H1 (cell line): Measurements from ENCODE around the gene CYB5R2.

Experiments
- ATF2 ChIP-seq: IDR thresholded peaks from 2 replicates; pipeline ENCODE4 v1.6.1; 2012; ENCODE audit warnings: low read length, inconsistent platforms
- CEBPB ChIP-seq: IDR thresholded peaks from 2 replicates; pipeline ENCODE4 v1.6.1; 2012; ENCODE audit warnings: low read depth, low read length
- CTCF ChIP-seq, 3 experiments: IDR thresholded peaks; 1 replicate in 2 of 3; 2 replicates in 1 of 3; pipeline versions ENCODE4 v1.5.1 to v1.6.1; 2011; ENCODE audit warnings: low read length in 3 of 3, mild to moderate bottlenecking in 3 of 3, inconsistent platforms in 2 of 3, low read depth in 1 of 3, moderate library complexity in 1 of 3; ENCODE audit not compliant: insufficient read depth in 1 of 3; ENCODE audit errors: control extremely low read depth in 1 of 3
- EGR1 ChIP-seq: IDR thresholded peaks from 2 replicates; pipeline ENCODE4 v1.6.1; 2011; ENCODE audit warnings: low read depth, low read length, borderline replicate concordance
- FOSL1 ChIP-seq: IDR thresholded peaks from 2 replicates; pipeline ENCODE4 v1.6.1; 2011; ENCODE audit warnings: mild to moderate bottlenecking, low read depth, low read length, moderate library complexity; ENCODE audit not compliant: insufficient read depth
- HDAC2 ChIP-seq, 2 experiments: fragments of 300-600 bp in 1 of 2; sonication (generic) in 1 of 2; IDR thresholded peaks; 2 replicates each; pipeline ENCODE4 v1.6.1; 2011 to 2012; ENCODE audit warnings: low read depth in 2 of 2, low read length in 2 of 2, mild to moderate bottlenecking in 2 of 2, moderate library complexity in 2 of 2, borderline replicate concordance in 1 of 2, inconsistent platforms in 1 of 2
- JUN ChIP-seq: IDR thresholded peaks from 2 replicates; pipeline ENCODE4 v1.6.1; 2011; ENCODE audit warnings: low read depth, mild to moderate bottlenecking, improper control_type of control experiment, low read length
- MAX ChIP-seq: IDR thresholded peaks from 2 replicates; pipeline ENCODE4 v1.6.1; 2012; ENCODE audit warnings: inconsistent platforms
- NRF1 ChIP-seq: IDR thresholded peaks from 2 replicates; pipeline ENCODE4 v1.6.1; 2011; ENCODE audit warnings: mild to moderate bottlenecking, low read depth, low read length, improper control_type of control experiment
- TCF12 ChIP-seq: IDR thresholded peaks from 2 replicates; pipeline ENCODE4 v1.6.1; 2011; ENCODE audit warnings: low read depth, mild to moderate bottlenecking, low read length

DNA sequence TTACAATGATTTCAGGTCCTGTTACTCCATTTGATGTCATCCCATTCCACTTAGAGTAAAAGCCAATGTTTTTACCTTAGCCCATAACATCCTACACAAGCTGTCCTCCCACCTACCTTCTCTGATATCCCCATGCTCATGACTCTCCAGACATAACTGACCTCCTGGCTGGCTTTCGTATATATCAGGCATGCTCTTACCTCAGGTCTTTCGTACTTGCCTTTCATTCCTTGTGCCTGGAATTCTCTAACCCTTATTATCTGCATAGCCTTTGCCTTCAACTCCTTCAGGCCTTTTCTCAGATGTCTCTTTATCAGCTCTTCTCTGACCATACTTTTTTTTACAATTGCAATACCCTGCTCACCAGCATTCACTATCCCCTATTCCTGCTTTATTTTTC lies 10.3 kb upstream of the CYB5R2 start:
- TF ChIP-seq JUN (no peak), CTCF (IDR thresholded peaks at IDR 0.05; ENCODE audit: control extremely low read depth in 1 of 3, insufficient read depth in 1 of 3, low read depth in 1 of 3, low read length in 3 of 3) (no peak), MAX (no peak), FOSL1 (no peak), TCF12 (no peak), CEBPB (no peak), NRF1 (no peak), HDAC2 (IDR thresholded peaks at IDR 0.05; ENCODE audit: borderline replicate concordance in 1 of 2, low read depth in 2 of 2, low read length in 2 of 2) (no peak), ATF2 (no peak), EGR1 (no peak)
